NCI-H1930 (cell line): Measurements from ENCODE around the gene DCD.
A peak's percentile ranks its signal among the peaks of the same experiment; 100 is the strongest.
"Not testable (repeated sequence)": the region's sequence is repeated elsewhere in the genome, so short reads cannot be mapped to it uniquely, and the experiment has no call there.

Experiments
- DNase-seq, 2 experiments: peaks; one replicate each; lab custom pipeline; 2025; lab: John Stamatoyannopoulos, UW

DCD gene

GRCh38 chr12:54648265-54648664 is at the start of gene DCD:
TSS of gene DCD (minus strand) at chr12:54648365. CDS start at chr12:54648303, 62 bp downstream.
- DNase-seq: no peak

GRCh38 chr12:54697851-54698250 is 49.7 kb upstream of the DCD start:
- DNase-seq: no peak

- DNase-seq: no peak
These were observed 44.2 kb upstream of the DCD start for GRCh38 chr12:54692353-54692752.

GRCh38 chr12:54689984-54690383 is 41.8 kb upstream of the DCD start:
- DNase-seq: no peak

GRCh38 chr12:54689034-54689372 is 40.8 kb upstream of the DCD start:
- no peak for DNase-seq

GRCh38 chr12:54688309-54689033 is 40.3 kb upstream of the DCD start:
- no peak for DNase-seq

GRCh38 chr12:54684636-54685630 is 36.8 kb upstream of the DCD start:
- DNase-seq: no peak

GRCh38 chr12:54683398-54683797 is 35.2 kb upstream of the DCD start:
- DNase-seq: no peak

GRCh38 chr12:54682674-54683073 is 34.5 kb upstream of the DCD start:
- no peak for DNase-seq

- DNase-seq: no peak
These were observed 32.2 kb upstream of the DCD start for GRCh38 chr12:54680374-54680773.

- no peak for DNase-seq
These were observed 30.0 kb upstream of the DCD start for GRCh38 chr12:54678131-54678530.

GRCh38 chr12:54667945-54668344 is 19.8 kb upstream of the DCD start:
- no peak for DNase-seq

GRCh38 chr12:54666008-54666407 is 17.8 kb upstream of the DCD start:
- DNase-seq: no peak

- not testable (repeated sequence) for DNase-seq
These were observed 17.0 kb upstream of the DCD start for GRCh38 chr12:54665022-54665635.

GRCh38 chr12:54663603-54664002 is 15.4 kb upstream of the DCD start:
- no peak for DNase-seq

- no peak for DNase-seq
These were observed 13.9 kb upstream of the DCD start for GRCh38 chr12:54662026-54662425.

GRCh38 chr12:54661048-54661447 is 12.9 kb upstream of the DCD start:
- DNase-seq: no peak

GRCh38 chr12:54660320-54660962 is 12.3 kb upstream of the DCD start:
- no peak for DNase-seq

GRCh38 chr12:54658306-54659264 is 10.4 kb upstream of the DCD start:
- peak; percentile 3 to 29 for DNase-seq

GRCh38 chr12:54657105-54657607 is 9.0 kb upstream of the DCD start:
- no peak for DNase-seq

- no peak for DNase-seq
These were observed 6.8 kb upstream of the DCD start for GRCh38 chr12:54654926-54655325.
